ENCODE data around the gene TH.

GRCh38 chr11:2147391-2147790, 24.2 kb downstream of the TH start:
- TF ChIP-seq POLR2A (IDR thresholded peaks at IDR 0.05) (no peak), CTCF (IDR thresholded peaks at IDR 0.05) (no peak)

Measured in upper lobe of left lung (tissue), 4 donors.